Lower leg skin (tissue), 3 donors: Measurements from ENCODE around the gene TACSTD2.

Experiments
- POLR2A ChIP-seq, 2 donors: fragments of 450-650 bp; IDR thresholded peaks; one replicate each; pipeline ENCODE4 v1.6.1; 2016 to 2017; ENCODE audit warnings: antibody characterized with exemption in 2 of 2, mild to moderate bottlenecking in 1 of 2, moderate library complexity in 1 of 2
- TF ChIP-seq, protein P1 (sequence below), 3 donors: fragments of 450-650 bp; IDR thresholded peaks; one replicate each; pipeline ENCODE4 v1.5.1; 2016; ENCODE audit warnings: antibody characterized with exemption in 3 of 3, mild to moderate bottlenecking in 3 of 3, moderate library complexity in 2 of 3

DNA sequence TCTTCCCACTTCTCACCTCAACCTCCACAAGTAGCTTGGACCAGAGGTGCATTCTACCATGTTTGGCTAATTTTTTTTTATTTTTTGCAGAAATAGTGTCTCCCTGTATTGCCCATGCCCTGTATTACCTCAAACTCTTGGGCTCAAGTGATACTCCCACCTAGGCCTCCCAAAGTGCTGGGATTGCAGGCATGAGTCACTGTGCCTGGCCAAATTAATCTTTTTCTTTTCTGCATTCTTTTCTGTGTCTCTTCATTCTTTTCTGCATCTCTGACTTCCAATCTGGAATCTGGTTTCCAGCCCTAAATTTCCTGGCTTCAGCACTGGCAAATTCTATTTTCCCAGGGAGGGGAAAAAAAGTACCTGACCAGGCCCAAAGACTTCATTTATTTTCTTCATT lies 31.2 kb upstream of the TACSTD2 start:
- TF ChIP-seq, protein P1, sequence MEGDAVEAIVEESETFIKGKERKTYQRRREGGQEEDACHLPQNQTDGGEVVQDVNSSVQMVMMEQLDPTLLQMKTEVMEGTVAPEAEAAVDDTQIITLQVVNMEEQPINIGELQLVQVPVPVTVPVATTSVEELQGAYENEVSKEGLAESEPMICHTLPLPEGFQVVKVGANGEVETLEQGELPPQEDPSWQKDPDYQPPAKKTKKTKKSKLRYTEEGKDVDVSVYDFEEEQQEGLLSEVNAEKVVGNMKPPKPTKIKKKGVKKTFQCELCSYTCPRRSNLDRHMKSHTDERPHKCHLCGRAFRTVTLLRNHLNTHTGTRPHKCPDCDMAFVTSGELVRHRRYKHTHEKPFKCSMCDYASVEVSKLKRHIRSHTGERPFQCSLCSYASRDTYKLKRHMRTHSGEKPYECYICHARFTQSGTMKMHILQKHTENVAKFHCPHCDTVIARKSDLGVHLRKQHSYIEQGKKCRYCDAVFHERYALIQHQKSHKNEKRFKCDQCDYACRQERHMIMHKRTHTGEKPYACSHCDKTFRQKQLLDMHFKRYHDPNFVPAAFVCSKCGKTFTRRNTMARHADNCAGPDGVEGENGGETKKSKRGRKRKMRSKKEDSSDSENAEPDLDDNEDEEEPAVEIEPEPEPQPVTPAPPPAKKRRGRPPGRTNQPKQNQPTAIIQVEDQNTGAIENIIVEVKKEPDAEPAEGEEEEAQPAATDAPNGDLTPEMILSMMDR (IDR thresholded peaks at IDR 0.05), result no peak
- TF ChIP-seq POLR2A (IDR thresholded peaks at IDR 0.05), result no peak
